ENCODE measurements around the gene DVL1.

DVL1 gene

GRCh38 chr1:1303736-1304135, 45.5 kb downstream of the DVL1 start:
- TF ChIP-seq CTCF (conservative IDR thresholded peaks at IDR 0.05; ENCODE audit: low read length) (no peak), EZH2phosphoT487 (IDR thresholded peaks at IDR 0.05; ENCODE audit: borderline replicate concordance) (no peak)
- Histone ChIP-seq H4K20me1 (ENCODE audit: insufficient read depth, low read length, poor library complexity, severe bottlenecking) (peaks cover 24% of the 10 kb centered on the region), H3K4me3 (ENCODE audit: low read length, poor library complexity, severe bottlenecking) (no peak overlapping the region), H3K9ac (ENCODE audit: low read depth, low read length, poor library complexity, severe bottlenecking) (no peak overlapping the region), H3K9me3 (ENCODE audit: insufficient read depth, low read depth, low read length) (no peaks in the 10 kb centered on the region), H3K79me2 (ENCODE audit: insufficient read depth, low read length) (peaks cover 20% of the 10 kb centered on the region), H3F3A (ENCODE audit: low read depth) (no peaks in the 10 kb centered on the region; the same call in 1 of the 2 replicates), H3K4me1 (ENCODE audit: insufficient read depth, low read length, poor library complexity, severe bottlenecking) (peaks cover 18% of the 10 kb centered on the region), H3K36me3 (ENCODE audit: insufficient read depth, low read length) (no peaks in the 10 kb centered on the region), H3K9me2 (replicated peaks; ENCODE audit: low read depth, low read length) (no peaks in the 10 kb centered on the region), H3K27me3 (ENCODE audit: insufficient read depth, low read length, poor library complexity, severe bottlenecking) (no peaks in the 10 kb centered on the region), H2AFZ (ENCODE audit: low read length) (no peak overlapping the region), H3K4me2 (ENCODE audit: low read depth, low read length, poor library complexity, severe bottlenecking) (no peak overlapping the region)

- Histone ChIP-seq H3K4me2 (ENCODE audit: low read depth, low read length, poor library complexity, severe bottlenecking) (no peak overlapping the region), H3K79me2 (ENCODE audit: insufficient read depth, low read length) (peaks cover 17% of the 10 kb centered on the region), H3K9ac (ENCODE audit: low read depth, low read length, poor library complexity, severe bottlenecking) (no peak overlapping the region), H3F3A (ENCODE audit: low read depth) (no peaks in the 10 kb centered on the region; the same call in 1 of the 2 replicates), H3K4me1 (ENCODE audit: insufficient read depth, low read length, poor library complexity, severe bottlenecking) (peaks cover 18% of the 10 kb centered on the region), H3K4me3 (ENCODE audit: low read length, poor library complexity, severe bottlenecking) (no peak overlapping the region), H3K36me3 (ENCODE audit: insufficient read depth, low read length) (no peaks in the 10 kb centered on the region), H3K9me3 (ENCODE audit: insufficient read depth, low read depth, low read length) (no peaks in the 10 kb centered on the region), H2AFZ (ENCODE audit: low read length) (no peak overlapping the region), H3K9me2 (replicated peaks; ENCODE audit: low read depth, low read length) (no peaks in the 10 kb centered on the region), H4K20me1 (ENCODE audit: insufficient read depth, low read length, poor library complexity, severe bottlenecking) (peaks cover 23% of the 10 kb centered on the region), H3K27me3 (ENCODE audit: insufficient read depth, low read length, poor library complexity, severe bottlenecking) (no peaks in the 10 kb centered on the region)
- TF ChIP-seq CTCF (conservative IDR thresholded peaks at IDR 0.05; ENCODE audit: low read length) (no peak), EZH2phosphoT487 (IDR thresholded peaks at IDR 0.05; ENCODE audit: borderline replicate concordance) (no peak)
Observed at GRCh38 chr1:1302951-1303509, 46.2 kb downstream of the DVL1 start.

GRCh38 chr1:1302006-1302430, 47.2 kb downstream of the DVL1 start:
- Histone ChIP-seq H3K27me3 (ENCODE audit: insufficient read depth, low read length, poor library complexity, severe bottlenecking) (no peaks in the 10 kb centered on the region), H3K9me2 (replicated peaks; ENCODE audit: low read depth, low read length) (no peaks in the 10 kb centered on the region), H3K9me3 (ENCODE audit: insufficient read depth, low read depth, low read length) (no peaks in the 10 kb centered on the region), H3K36me3 (ENCODE audit: insufficient read depth, low read length) (no peaks in the 10 kb centered on the region), H3K9ac (ENCODE audit: low read depth, low read length, poor library complexity, severe bottlenecking) (no peak overlapping the region), H3F3A (ENCODE audit: low read depth) (no peaks in the 10 kb centered on the region), H3K4me1 (ENCODE audit: insufficient read depth, low read length, poor library complexity, severe bottlenecking) (peaks cover 18% of the 10 kb centered on the region), H2AFZ (ENCODE audit: low read length) (no peak overlapping the region), H4K20me1 (ENCODE audit: insufficient read depth, low read length, poor library complexity, severe bottlenecking) (peaks cover 23% of the 10 kb centered on the region), H3K4me2 (ENCODE audit: low read depth, low read length, poor library complexity, severe bottlenecking) (no peak overlapping the region), H3K4me3 (ENCODE audit: low read length, poor library complexity, severe bottlenecking) (no peak overlapping the region), H3K79me2 (ENCODE audit: insufficient read depth, low read length) (peaks cover 13% of the 10 kb centered on the region)
- peak; percentile 69 for TF ChIP-seq CTCF (conservative IDR thresholded peaks at IDR 0.05; ENCODE audit: low read length)
- no peak for TF ChIP-seq EZH2phosphoT487 (IDR thresholded peaks at IDR 0.05; ENCODE audit: borderline replicate concordance)
